ENCODE data around the gene PSMC6. TPM values are rescaled to one million over a fixed set of nuclear protein-coding genes. Genes with fewer than 3 reads are reported as not detected.
A peak's percentile ranks its signal among the peaks of the same experiment; 100 is the strongest.

Gene PSMC6
- total and polyA plus RNA-seq, 8 donors, result 30.0 to 55.8 (median 35.4) TPM

DNA sequence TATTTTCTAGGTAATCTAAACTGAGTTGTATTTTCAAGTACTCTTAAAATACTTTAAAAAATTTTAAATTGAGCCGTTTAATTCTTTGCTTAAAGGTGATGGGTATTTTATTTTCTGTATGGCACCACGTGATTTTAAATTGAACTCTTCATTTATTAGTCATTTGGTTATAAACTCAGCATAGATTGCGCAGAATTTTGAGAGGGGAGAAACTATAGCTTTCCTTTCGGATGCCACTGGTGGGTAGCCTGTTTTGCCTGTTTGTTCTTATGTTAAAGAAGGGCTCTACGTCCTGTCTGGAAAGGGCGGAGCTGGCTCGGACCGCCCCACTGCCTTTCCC lies 22.6 kb downstream of the PSMC6 start:
- H3K27ac ChIP-seq, result peak overlapping the region in 2 of 4 donors; percentile 29 to 50
- FAIRE-seq, result peak; percentile 5

DNA sequence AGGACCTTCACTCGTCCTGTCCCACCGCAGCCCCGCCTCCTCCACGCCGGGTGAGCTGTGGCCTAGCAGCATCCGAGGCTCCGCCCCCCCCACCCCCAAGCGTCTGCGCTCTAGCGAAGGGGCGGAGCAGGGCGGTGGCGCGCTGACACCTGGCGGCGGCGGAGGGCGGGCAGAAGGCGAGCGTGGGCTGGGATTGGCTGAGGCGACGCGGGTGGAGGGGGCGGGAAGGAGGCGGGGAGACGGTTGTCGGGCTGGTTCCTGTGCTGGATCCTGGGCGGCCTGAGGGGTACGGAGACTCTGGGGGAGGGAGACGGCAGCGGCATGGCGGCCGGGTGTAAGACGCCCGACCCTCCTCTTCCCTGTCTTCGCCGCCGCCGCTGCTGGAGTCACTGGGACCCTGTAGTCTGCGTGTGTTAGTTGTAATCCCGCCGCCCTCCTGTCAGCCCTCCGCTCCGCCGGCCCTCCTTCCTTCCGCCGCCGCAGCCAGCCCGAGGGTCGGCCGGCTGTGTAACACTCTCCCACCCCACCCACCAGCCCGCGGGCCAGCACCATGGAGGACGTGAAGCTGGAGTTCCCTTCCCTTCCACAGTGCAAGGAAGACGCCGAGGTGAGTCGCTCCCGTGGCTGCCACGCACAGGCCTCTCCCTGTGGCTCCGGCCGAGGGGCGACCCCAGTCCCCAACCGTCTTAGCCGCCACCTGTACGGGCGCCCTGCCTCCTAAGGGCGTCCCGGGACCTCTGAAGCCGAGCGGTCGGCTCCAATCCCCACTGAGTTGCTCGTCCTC lies 23.1 kb downstream of the PSMC6 start, which contains the start of gene STYX:
TSS of gene STYX (plus strand) at position 242 of the 784 bp plus-strand sequence. CDS start at position 551, 309 bp downstream.
- intact Hi-C loops (cut with DNase I), result no loop called here
- Histone ChIP-seq H3K27ac (peak within 1 kb of the TSS; percentile 73 to 83 (median 78)), H3K9me3 (no peaks in the 10 kb centered on the region), H3K36me3 (peaks cover 0 to 3% (median 2%) of the 10 kb centered on the region in 3 donors), H3K4me1 (peaks cover 0 to 6% (median 0%) of the 10 kb centered on the region in 3 donors), H3K27me3 (no peaks in the 10 kb centered on the region), H3K4me3 (peak within 1 kb of the TSS; percentile 59 to 93 (median 90))
- TF ChIP-seq, protein P1, sequence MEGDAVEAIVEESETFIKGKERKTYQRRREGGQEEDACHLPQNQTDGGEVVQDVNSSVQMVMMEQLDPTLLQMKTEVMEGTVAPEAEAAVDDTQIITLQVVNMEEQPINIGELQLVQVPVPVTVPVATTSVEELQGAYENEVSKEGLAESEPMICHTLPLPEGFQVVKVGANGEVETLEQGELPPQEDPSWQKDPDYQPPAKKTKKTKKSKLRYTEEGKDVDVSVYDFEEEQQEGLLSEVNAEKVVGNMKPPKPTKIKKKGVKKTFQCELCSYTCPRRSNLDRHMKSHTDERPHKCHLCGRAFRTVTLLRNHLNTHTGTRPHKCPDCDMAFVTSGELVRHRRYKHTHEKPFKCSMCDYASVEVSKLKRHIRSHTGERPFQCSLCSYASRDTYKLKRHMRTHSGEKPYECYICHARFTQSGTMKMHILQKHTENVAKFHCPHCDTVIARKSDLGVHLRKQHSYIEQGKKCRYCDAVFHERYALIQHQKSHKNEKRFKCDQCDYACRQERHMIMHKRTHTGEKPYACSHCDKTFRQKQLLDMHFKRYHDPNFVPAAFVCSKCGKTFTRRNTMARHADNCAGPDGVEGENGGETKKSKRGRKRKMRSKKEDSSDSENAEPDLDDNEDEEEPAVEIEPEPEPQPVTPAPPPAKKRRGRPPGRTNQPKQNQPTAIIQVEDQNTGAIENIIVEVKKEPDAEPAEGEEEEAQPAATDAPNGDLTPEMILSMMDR (IDR thresholded peaks at IDR 0.05), result peak in 2 of 4 donors; percentile 24 to 32
- peak; percentile 84 for FAIRE-seq
- peak; percentile 98 to 99 (median 99) for DNase-seq
- peak; percentile 97 to 99 (median 98) for ATAC-seq
- 0 to 1% methylated on average over 59 to 72 of the region's 72 CpGs for WGBS, 2 donors

More for the DNA sequence above, 22.6 kb downstream of the PSMC6 start:
- intact Hi-C loops (cut with DNase I), result no loop called here
- peaks cover 0 to 7% (median 3%) of the 10 kb centered on the region in 3 donors for H3K36me3 ChIP-seq
- H3K27me3 ChIP-seq, result no peaks in the 10 kb centered on the region
- DNase-seq (no peak), ATAC-seq (no peak)
- H3K9me3 ChIP-seq, result no peaks in the 10 kb centered on the region
- peak overlapping the region in 2 of 4 donors; percentile 90 to 93 for H3K4me3 ChIP-seq
- WGBS, 2 donors, result 1 to 2% methylated on average over 8 of the region's 8 CpGs
- peaks cover 0 to 6% (median 0%) of the 10 kb centered on the region in 3 donors for H3K4me1 ChIP-seq
- TF ChIP-seq, protein P1 (IDR thresholded peaks at IDR 0.05), result no peak

DNA sequence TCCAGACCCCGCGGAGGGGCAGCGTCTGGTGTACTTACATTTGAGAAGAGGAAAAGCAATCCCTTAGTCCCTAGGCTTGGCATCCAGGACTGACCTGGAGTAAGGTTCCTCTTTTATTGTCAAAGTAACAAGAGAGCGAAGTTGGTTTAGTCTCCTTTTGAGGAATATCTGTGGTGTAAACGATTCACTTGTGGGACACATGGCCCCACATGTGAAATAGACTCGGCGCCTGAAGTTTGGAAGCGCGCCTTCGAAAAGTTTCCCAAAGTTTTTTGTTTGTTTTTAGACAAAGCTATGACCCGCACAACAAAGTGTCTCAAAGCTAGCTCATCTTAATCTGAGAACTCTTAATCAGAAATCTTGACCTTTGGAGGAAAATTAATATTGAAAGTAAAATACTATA lies 23.7 kb downstream of the PSMC6 start:
- Histone ChIP-seq H3K27me3 (no peaks in the 10 kb centered on the region), H3K9me3 (no peaks in the 10 kb centered on the region), H3K27ac (peak overlapping the region; percentile 73 to 83 (median 78)), H3K36me3 (peaks cover 0 to 3% (median 0%) of the 10 kb centered on the region in 3 donors), H3K4me1 (peaks cover 0 to 11% (median 0%) of the 10 kb centered on the region in 3 donors), H3K4me3 (peak overlapping the region; percentile 59 to 93 (median 90))
- 0% methylated on average over 11 of the region's 11 CpGs for WGBS, 2 donors
- no peak for FAIRE-seq
- TF ChIP-seq, protein P1 (IDR thresholded peaks at IDR 0.05), result no peak
- ATAC-seq, result peak in 2 of 4 donors; percentile 28 to 50
- no peak for DNase-seq
- intact Hi-C loops (cut with DNase I), result no loop called here

DNA sequence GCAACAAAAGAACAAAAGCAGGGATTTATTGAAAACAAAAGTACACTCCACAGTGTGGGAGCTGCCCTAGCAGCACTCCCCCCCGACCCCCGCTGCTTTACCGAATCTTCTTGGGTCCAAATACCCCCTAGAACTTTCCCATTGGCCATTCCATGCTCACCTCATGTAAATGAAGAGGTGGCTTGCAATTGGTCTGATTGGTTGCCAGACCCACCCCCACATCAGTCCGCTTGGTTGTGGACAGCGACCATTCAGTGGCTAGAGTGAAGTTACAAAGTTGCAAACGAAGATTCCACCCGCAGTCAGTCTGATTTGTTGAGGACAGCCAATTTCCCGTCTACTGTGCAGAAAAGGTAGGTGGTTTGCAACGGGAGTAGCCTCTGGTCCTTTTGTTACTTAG lies 26.8 kb downstream of the PSMC6 start:
- 96 to 99% methylated on average over 9 of the region's 9 CpGs for WGBS, 2 donors
- peaks cover 0 to 28% (median 0%) of the 10 kb centered on the region in 3 donors for H3K4me1 ChIP-seq
- no peak overlapping the region for H3K4me3 ChIP-seq
- TF ChIP-seq, protein P1 (IDR thresholded peaks at IDR 0.05), result no peak
- ATAC-seq (no peak), FAIRE-seq (no peak), DNase-seq (no peak)
- intact Hi-C loops (cut with DNase I), result no loop called here
- no peaks in the 10 kb centered on the region for H3K36me3 ChIP-seq
- H3K27ac ChIP-seq, result no peak overlapping the region
- H3K27me3 ChIP-seq, result no peaks in the 10 kb centered on the region
- H3K9me3 ChIP-seq, result no peaks in the 10 kb centered on the region

Measured in pancreas (tissue), 10 donors.